Spinal cord (tissue), 10 donors: ENCODE results near the gene CDK11B. TPM values are rescaled to one million over a fixed set of nuclear protein-coding genes. Genes with fewer than 3 reads are reported as not detected.
"Not testable (repeated sequence)": the region's sequence is repeated elsewhere in the genome, so short reads cannot be mapped to it uniquely, and the experiment has no call there.

Experiments
- DNase-seq, 6 donors: peaks; one replicate each; pipeline versions ENCODE4 v3.0.0 to v3.0.0-alpha.2; 2013 to 2015; ENCODE audit warnings: low spot score in 6 of 6, low read depth in 4 of 6
- H3K27ac ChIP-seq: one replicate; pipeline ENCODE4 v1.5.1; 2013; ENCODE audit warnings: low read depth, low read length, control low read depth
- H3K27me3 ChIP-seq: one replicate; pipeline ENCODE4 v1.6.1; 2013; ENCODE audit warnings: low read length; ENCODE audit not compliant: control insufficient read depth, insufficient read depth
- H3K36me3 ChIP-seq: one replicate; pipeline ENCODE4 v1.6.1; 2013; ENCODE audit warnings: low read length; ENCODE audit not compliant: control insufficient read depth, insufficient read depth
- H3K4me1 ChIP-seq: one replicate; pipeline ENCODE4 v1.6.1; 2013; ENCODE audit warnings: low read length; ENCODE audit not compliant: control insufficient read depth, insufficient read depth
- H3K4me3 ChIP-seq: one replicate; pipeline ENCODE4 v1.5.1; 2013; ENCODE audit warnings: low read depth, low read length, control low read depth
- H3K9me3 ChIP-seq: one replicate; pipeline ENCODE4 v1.6.1; 2013; ENCODE audit warnings: low read length; ENCODE audit not compliant: control insufficient read depth, insufficient read depth
- WGBS: methylation state at CpG from one replicate; pipeline ENCODE4 v1.1.5; 2013; ENCODE audit warnings: missing lambda C conversion rate; ENCODE audit not compliant: insufficient coverage; 5-methylcytosine and 5-hydroxymethylcytosine counted together
- polyA plus RNA-seq, 2 donors: library from polyadenylated mRNA; unstranded; fragments of 120-200 nt; gene quantifications; one replicate each; pipeline ENCODE4 v1.2.1, GENCODE V29; 2013; ENCODE audit not compliant: insufficient read length in 2 of 2
- total RNA-seq, 2 donors: library from RNA; depleted of rRNA in 1 of 2; stranded (reverse); fragments of 120-200 nt in 1 of 2; fragments of >200 nt in 1 of 2; gene quantifications; one replicate each; pipeline versions ENCODE4 v1.2.3 to v1.2.4, GENCODE V29; 2013 to 2014
- donor health status: healthy.

Gene CDK11B
- total and polyA plus RNA-seq, 4 donors = 7.0 to 44.5 (median 29.6) TPM

- WGBS = 75% methylated on average over 13 of the region's 22 CpGs
- no peak overlapping the region for H3K27ac ChIP-seq
- peaks cover 46% of the 10 kb centered on the region for H3K4me1 ChIP-seq
- H3K36me3 ChIP-seq = peaks cover 32% of the 10 kb centered on the region
- H3K27me3 ChIP-seq = peaks cover 31% of the 10 kb centered on the region
- H3K9me3 ChIP-seq = no peaks in the 10 kb centered on the region
- no peak for DNase-seq
- H3K4me3 ChIP-seq = peak overlapping the region; percentile 18
Measured at GRCh38 chr1:1600861-1601563, 57.8 kb downstream of the CDK11B start.

GRCh38 chr1:1599935-1600860, 58.6 kb downstream of the CDK11B start, which contains the start of gene FNDC10:
TSS of gene FNDC10 (minus strand) at chr1:1600135. CDS start at chr1:1600015, 120 bp downstream.
- under 1% methylated on average over 103 of the region's 125 CpGs for WGBS
- H3K9me3 ChIP-seq = no peaks in the 10 kb centered on the region
- peak within 1 kb of the TSS; percentile 21 for H3K4me3 ChIP-seq
- peaks cover 46% of the 10 kb centered on the region for H3K4me1 ChIP-seq
- DNase-seq = peak in 3 of 6 donors; percentile 31 to 67 (median 51)
- H3K36me3 ChIP-seq = peaks cover 32% of the 10 kb centered on the region
- peaks cover 31% of the 10 kb centered on the region for H3K27me3 ChIP-seq
- H3K27ac ChIP-seq = no peak within 1 kb of the TSS

GRCh38 chr1:1599030-1599934, 59.5 kb downstream of the CDK11B start:
- peak in 3 of 6 donors; percentile 36 to 77 (median 63) for DNase-seq
- WGBS = 3% methylated on average over 111 of the region's 111 CpGs
- Histone ChIP-seq H3K36me3 (peaks cover 30% of the 10 kb centered on the region), H3K27ac (no peak overlapping the region), H3K4me1 (peaks cover 46% of the 10 kb centered on the region), H3K4me3 (peak overlapping the region; percentile 21), H3K9me3 (no peaks in the 10 kb centered on the region), H3K27me3 (peaks cover 31% of the 10 kb centered on the region)

DNA sequence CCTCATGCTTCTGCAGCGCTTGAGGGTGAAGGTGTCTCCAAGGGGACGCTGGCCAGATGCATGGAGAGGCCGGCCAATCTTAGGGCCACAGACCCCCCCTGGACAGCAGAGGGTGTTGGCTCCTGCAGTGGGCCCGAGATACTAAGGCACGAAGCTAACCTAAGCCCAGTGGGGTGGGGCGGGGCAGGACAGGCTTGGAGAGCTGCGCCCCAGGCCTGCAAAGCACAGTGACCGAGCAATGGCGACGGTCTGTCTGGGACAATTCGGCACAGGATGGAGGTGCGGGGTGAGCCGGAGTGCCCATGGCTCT, 60.1 kb downstream of the CDK11B start:
- Histone ChIP-seq H3K4me1 (peaks cover 46% of the 10 kb centered on the region), H3K4me3 (no peak overlapping the region), H3K27me3 (peaks cover 31% of the 10 kb centered on the region), H3K9me3 (no peaks in the 10 kb centered on the region), H3K36me3 (peaks cover 25% of the 10 kb centered on the region), H3K27ac (no peak overlapping the region)
- DNase-seq = no peak
- WGBS = 85% methylated on average over 13 of the region's 13 CpGs

DNA sequence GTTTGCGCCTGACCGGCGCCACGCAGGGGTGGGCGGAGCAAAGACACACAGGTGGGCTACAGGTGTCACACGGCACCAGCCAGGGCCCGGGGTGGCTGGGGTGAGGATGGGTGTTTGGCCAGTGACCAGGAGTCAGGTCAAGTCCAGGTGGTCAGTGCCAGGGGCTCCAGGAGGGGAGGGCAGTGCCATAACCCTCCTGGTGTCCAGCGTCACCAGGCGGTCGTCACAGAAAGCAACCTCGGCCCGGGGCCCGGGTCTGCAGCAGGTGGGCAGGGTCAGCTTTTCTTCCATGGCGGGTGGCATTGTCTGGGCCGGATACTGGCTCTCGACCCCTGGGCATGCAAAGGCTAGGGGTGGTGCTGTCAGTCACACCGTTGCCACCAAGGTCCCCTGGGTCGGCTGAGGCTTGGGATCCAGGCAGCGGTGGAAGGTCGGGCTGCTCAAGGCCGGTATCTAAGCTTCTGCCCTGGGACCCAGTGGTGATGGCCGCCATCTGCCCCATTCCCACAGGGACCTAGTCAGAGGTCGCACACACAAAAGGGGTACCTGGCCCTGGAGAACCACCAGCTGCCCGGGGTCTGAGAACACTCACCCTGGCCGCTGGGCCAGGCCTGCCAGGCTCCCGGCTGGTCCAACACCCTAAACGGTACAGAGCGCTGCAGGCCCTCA, 60.6 kb downstream of the CDK11B start:
- Histone ChIP-seq H3K4me3 (no peak overlapping the region), H3K36me3 (peaks cover 21% of the 10 kb centered on the region), H3K4me1 (peaks cover 46% of the 10 kb centered on the region), H3K27ac (no peak overlapping the region), H3K27me3 (peaks cover 31% of the 10 kb centered on the region), H3K9me3 (no peaks in the 10 kb centered on the region)
- no peak for DNase-seq
- WGBS = 86% methylated on average over 28 of the region's 28 CpGs

DNA sequence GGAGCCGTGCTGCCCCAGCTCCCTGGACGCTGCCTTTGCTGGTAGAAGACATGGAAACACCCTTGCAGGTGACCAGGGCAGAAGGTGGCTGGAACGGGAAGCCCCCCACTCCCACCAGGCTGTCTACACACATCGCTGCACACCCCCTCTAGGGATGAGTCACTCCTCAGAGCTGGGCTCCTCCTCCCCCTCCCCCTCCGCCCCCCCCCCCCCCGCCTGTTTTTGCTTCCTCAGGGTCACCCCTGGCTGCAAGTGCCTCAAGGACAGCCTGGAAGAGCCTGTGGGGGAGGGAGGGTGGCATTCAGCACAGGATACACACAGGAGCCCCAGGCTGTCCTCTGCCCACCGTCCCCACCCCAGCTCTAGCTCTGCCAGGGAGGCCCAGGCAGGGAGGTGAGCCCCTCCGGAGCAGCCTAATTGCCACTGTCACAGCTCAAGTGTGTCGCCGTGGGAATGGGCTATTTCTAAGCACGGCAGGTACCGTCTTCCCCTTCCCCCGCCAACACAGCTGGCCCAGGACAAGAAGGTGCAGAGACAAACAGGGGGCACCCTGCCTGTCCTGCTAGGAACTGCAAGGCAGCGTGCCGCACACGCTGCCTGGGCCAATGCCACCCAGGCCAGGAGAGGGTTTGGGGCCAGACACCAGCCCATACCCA, 61.4 kb downstream of the CDK11B start:
- Histone ChIP-seq H3K36me3 (peaks cover 15% of the 10 kb centered on the region), H3K27me3 (peaks cover 31% of the 10 kb centered on the region), H3K4me1 (peaks cover 46% of the 10 kb centered on the region), H3K9me3 (no peaks in the 10 kb centered on the region), H3K27ac (no peak overlapping the region), H3K4me3 (no peak overlapping the region)
- DNase-seq = no peak
- WGBS = 14% methylated on average over 8 of the region's 16 CpGs

DNA sequence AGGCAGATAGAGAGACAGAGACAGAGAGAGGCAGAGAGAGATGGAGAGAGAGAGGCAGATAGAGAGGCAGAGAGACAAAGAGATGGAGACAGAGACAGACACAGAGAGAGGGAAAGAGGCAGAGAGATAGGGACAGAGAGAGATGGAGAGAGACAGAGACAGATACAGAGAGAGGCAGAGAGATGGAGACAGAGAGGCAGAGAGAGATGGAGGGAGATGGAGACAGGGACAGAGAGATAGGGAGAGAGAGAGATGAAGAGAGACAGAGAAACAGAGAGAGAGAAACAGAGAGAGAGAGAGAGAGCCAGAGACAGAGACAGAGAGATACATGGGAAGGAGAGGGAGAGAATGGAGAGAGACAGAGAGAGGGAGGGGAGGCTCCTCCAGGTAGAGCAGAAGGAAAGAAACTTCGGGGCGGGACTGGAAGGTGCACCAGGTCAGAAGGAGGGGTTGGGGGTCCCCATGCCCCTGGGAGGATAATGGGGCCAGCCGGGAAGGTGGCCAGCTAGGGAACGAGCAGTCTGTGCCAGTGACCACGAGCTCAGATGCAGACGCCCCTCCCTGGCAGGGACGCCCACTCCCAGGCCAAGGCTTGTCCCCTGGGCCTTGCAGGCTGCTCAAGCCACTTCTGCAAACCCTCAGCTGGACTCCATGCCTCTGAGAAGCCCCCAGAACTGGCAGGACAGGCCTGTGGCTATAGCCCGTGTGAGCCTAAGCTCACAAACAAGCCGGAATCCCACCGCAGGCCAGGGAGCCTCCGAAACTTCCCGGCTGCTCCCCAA, 62.1 kb downstream of the CDK11B start:
- peaks cover 31% of the 10 kb centered on the region for H3K27me3 ChIP-seq
- no peak overlapping the region for H3K4me3 ChIP-seq
- H3K9me3 ChIP-seq = no peaks in the 10 kb centered on the region
- H3K4me1 ChIP-seq = peaks cover 39% of the 10 kb centered on the region
- no peak overlapping the region for H3K27ac ChIP-seq
- WGBS = 40% methylated on average over 12 of the region's 12 CpGs
- H3K36me3 ChIP-seq = peaks cover 11% of the 10 kb centered on the region
- DNase-seq = no peak

- Histone ChIP-seq H3K27me3 (peaks cover 24% of the 10 kb centered on the region), H3K4me1 (peaks cover 26% of the 10 kb centered on the region)
- not testable (repeated sequence) for H3K27ac ChIP-seq, H3K36me3 ChIP-seq, H3K9me3 ChIP-seq, DNase-seq, H3K4me3 ChIP-seq
- WGBS = 84% methylated on average over 2 of the region's 2 CpGs
Measured at GRCh38 chr1:1595341-1595740, 63.5 kb downstream of the CDK11B start.
